Limb (tissue), 2 donors: ENCODE results near the gene IL6R.
A peak's percentile ranks its signal among the peaks of the same experiment; 100 is the strongest.
"Not testable (repeated sequence)": the region's sequence is repeated elsewhere in the genome, so short reads cannot be mapped to it uniquely, and the experiment has no call there.

Source experiments
- DNase-seq, 2 donors: peaks; one replicate each; pipeline ENCODE4 v3.0.0-alpha.2; 2016; ENCODE audit errors: extremely low spot score in 2 of 2

IL6R gene

GRCh38 chr1:154406886-154407197 lies 1.7 kb downstream of the IL6R start:
- DNase-seq, result no peak

DNA sequence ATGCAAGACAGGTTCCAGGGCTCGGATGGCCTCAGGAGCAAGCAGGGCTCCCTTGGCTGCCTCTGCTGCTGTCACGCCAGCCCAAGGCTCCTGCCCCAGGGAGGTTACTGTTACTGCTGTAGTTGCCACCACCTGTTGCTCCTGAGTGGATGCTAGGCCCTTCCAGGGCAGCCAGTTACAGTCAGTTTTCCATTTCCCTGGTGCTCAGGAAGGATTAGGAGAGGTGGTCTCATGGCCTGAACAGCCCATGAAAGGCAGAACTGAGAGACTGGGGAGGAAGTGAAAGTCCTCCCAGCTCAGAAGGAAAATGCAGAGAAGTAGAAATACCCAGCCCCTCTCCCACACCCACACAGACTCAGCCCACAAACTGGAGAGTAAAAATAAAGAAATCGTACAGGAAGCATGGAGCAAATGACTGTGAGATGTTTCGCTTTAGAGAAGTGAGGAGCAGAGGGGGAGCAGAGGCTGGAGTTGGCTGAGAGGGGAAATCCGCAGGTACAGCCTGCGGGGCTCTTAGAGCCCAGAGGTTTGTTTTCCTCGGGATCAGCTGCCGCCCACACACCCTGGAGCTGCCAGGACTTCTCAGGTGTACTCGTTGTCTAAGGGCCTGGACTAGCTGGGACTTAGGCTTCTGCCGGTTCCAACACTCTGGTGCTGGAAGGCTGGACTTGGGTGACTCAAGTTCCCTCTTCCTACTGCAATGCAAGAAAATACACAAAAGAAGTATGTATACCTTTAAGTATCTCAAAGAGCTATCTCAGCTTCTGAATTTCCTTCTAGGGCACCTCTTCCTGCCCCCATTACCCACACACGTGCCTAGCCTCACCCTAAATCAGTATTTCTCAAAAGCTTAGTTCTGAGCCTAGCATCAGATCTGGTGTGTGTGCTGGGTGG lies 2.3 kb downstream of the IL6R start:
- DNase-seq, result no peak

DNA sequence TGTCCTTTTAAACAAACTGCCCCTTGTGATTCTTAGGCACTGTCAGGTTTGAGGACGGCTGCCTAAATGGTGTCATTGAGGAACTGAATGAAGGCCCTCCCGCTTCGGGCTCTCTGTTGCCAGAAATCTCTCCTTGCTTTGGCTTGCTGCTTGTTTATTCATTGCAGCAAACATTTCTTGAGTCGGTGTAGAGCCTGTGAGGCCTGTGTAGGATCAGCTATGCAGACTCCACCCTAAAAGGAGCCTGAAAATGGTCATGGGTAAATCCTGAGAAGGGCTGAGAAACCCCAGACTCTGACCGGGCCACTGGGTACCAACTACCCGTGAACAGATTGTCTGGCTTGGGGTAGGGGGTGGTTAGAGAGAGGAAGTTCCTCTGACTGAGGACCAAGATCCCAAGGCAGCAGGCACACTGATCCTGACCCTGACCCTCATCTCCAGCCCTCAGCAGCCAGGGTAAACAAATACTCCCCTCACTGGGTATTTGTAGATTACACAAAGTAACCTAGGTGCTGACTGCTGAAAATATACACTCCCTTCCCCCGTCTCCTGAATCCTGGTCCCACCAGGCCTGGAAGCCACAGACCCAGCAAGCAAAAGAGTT lies 3.1 kb downstream of the IL6R start:
- no peak for DNase-seq

DNA sequence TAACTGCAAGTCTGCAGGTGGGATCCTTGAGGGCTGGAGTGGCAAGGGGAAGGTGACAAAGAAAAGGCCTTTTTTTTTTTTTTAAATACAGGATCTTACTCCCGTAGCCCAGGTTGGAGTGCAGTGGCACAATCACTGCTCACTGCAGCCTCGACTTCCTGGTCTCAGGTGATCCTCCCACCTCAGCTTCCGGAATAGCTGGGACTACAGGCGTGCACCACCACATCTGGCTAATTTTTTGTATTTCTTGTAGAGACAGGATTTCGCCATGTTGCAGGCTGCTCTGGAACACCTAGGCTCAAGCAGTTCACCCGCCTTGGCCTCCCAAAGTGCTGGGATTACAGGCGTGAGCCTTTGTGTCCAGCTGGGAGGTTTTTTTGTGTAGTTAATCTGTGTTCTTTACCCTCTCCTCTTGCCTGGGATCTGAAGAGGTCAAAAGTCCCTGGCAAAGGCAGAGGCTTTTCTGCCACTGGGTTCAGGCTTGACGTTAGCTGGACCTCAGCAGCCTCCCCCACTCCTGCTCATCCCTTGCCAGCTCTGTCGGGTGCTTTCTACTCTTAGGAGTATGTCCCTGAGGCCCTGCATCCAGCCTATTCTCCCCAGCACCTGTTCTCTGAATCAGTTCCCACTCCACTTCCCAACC lies 5.2 kb downstream of the IL6R start:
- DNase-seq, result no peak

DNA sequence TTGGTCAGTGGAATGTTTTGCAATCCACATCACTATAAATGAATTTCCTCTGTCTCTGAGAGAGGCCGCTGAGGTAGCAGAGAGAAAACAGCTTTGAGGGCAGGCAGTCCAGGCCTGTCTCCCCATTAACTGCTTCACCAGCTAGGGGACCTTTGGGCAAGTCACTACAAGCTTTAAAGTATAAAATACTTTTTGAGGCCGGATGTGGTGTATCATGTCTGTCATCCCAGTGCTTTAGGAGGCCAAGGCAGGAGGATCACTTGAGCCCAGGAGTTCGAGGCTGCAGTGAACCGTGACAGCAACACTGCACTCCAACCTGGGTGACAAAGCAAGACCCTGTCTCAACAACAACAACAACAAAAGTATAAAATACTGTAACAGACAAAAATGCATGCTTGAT lies 6.4 kb downstream of the IL6R start:
- no peak for DNase-seq

GRCh38 chr1:154413177-154413783 lies 8.1 kb downstream of the IL6R start:
- no peak for DNase-seq

DNA sequence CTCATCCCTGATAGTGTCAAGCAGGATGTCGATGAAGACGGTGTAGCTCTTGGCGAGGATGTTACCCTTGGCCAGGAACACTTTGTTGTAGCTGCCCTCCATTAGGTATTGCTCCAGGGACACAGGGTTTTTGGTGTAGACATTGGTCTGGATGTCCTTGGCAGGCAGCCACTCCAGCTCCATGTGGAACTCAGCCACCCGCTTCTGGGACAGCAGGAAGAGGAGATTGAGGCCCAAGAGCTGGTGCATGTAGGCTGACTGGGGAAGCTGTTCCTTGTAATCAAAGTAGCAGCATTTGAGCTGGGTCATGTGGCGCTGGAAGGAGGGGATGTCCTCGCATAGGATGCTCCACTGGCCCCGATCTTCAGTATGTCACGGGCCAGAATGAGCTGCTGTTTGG lies 9.5 kb downstream of the IL6R start:
- DNase-seq, result no peak

DNA sequence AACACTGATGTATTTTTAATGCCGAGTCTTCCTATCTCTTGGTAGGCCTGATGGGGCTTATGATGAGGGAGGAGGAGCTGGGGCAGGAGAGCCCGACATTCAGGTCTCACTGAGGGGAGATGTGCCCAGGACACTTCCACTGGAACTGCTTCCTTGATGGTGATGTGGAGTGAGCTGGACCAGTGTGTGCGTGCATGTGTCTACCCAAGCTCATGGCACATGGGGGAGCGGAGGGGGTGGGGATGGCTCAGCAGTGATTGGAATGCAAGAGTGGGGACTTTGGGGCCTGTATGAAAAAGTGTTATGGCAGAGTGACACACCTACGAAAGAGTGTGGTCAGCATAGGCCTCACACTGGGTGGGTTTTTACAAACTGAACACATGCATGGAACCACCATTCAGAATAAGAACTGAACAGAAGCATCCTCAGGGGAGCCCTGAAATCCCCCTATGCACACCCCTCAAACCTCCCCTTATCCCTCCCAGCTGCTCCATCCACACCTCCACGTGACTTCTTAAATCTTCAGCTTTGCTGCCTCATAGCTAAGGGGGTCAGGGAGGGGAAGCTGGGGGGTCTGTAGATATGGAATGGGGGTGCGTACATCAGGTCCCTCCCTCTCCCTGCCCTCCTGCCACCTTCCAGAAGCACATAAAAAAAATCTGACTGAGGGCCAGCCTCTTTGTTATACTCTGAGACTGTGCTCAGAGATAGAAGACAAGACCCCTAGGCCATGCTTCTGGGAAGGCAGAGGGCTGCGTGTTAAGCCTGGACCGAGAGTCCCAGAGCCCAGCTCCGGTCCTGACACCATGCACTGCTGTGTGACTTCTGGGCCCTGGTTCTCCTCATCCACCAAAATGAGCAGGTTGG lies 11.6 kb downstream of the IL6R start:
- DNase-seq, result no peak

DNA sequence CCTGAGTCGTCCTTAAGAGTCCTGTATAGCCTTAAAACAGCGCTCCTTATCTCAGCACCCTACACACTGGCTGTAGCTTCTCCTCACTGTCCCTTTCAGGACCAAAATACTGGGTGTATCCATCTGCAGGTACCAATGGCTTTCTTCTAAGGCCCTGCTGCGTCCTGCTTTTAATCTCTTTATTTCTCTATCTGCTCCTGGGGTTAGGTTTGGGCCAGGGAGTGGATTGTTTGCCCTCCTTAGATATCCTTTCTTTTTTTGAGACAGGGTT lies 12.1 kb downstream of the IL6R start:
- DNase-seq, result no peak

DNA sequence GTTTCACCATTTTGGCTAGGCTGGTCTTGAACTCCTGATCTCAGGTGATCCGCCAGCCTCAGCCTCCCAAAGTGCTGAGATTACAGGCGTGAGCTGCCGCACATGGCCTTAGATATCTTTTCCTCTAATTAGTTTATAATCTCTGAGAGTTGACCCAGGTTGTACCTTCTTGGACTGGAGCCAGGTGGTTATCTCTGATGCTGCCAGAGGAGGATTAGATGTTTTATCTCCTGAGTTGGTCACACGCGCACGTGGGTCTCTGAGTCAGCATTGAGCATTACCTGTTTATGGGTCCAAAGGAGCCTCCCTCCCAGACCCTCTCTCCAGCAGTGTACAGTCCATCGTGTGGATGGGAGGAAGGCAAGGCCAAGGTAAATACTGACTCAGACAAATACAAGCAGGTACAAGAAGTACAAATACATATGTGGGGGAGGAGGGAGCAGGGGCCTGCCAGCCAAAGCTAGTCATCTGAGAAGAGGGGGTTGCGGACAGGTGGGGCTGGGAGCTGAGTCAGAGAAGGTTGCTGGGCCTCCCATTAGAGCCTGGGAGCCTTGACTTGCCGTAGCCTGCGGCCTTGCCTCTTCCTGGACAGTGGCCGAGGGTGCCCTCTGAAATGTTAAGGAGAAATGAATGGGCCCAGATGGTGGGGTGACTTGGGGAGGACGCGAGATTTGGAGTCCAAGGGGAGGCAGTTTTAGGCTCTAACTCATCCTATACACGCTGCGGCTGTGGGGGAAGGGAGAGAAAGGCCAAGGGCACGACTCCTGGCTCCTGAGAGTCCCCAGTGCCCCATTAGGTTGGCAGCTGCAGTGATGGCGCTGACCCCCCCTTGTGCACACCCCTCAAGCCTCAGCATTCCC lies 13.1 kb downstream of the IL6R start:
- DNase-seq, result no peak

DNA sequence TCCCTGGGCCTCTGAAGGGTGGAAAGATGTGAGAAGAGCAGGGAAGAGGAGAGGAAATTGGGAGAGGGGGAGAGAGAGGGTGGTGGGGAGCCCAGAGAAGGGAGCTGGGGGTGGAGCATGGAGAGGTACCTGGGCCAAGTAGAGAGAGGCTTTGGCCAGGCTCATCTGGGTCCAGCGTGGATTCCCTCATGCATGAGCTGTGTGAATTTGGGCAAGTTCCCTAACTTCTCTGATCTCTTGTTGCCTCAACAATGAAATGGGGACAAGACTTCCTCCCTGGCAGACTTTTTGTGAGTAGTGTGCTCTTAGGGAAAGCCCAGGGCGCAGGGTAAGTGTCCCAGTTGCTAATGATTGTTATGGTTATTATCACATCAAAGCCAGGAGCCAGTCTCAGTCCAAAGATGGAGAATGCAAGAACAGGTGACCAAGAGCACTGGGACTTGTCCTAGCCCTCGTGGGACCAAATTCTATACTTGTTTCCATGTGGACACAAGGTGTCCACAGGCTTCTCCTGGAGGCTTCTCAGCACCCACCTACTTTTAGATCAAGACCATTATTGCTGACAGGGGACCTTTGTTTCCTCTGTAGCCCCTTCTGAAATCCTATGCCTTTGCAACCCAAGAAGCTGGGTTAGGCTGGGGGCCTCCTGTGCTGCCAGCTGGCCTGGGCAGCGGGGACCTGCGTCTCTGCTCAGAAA lies 13.9 kb downstream of the IL6R start:
- no peak for DNase-seq

- peak; percentile 51 to 70 for DNase-seq
Observed at GRCh38 chr1:154419620-154420571, 14.8 kb downstream of the IL6R start.

GRCh38 chr1:154420961-154421924 lies 16.1 kb downstream of the IL6R start:
- DNase-seq, result no peak

DNA sequence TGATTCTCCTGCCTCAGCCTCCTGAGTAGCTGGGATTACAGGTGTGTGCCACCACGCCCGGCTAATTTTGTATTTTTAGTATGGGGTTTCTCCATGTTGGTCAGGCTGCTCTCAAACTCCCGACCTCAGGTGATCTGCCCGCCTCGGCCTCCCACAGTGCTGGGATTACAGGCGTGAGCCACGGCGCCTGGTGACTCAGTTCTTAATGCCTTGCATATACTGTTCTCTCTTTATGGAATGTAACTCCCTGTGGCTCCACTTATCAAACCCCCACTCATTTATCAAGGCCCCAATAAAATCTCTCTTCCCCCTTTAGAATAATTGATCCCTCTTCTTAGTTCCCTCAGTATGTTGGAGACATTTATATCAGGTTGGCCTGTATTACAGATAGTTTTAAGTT lies 16.9 kb downstream of the IL6R start:
- not testable (repeated sequence) for DNase-seq

GRCh38 chr1:154422521-154422920 lies 17.4 kb downstream of the IL6R start:
- DNase-seq, result no peak

DNA sequence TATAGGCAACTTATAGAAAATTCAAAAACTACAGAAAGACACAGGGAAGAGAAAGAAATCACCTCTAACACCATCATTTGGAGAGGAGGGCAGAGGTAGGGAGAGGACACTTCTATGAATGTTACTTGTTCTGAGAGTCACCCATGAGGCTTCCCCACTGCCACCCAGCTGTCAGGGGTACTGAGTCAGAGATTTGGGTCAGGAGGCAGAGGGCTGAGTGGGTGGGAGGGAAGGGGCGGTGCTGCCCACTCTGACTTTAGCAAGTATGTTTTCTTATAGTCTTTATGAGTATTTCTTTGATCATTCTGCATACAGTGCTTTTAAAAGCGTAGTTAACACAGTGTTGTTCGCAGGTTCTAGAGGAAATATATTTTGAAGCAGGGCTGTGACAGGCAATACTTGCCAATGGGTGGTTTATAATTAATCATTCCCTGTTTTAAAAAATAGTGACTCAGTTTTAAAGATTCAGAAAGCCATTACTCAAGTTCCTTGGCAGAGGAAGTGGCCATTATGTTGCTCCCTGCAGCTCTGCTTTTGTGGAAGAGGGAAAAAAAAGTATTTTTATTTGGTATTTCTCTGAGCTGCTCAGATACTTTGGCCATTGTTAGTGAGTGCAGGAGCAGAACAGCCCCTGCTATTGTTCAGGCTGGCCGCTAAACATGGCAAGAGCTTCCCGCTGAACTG lies 18.3 kb downstream of the IL6R start:
- DNase-seq, result no peak

- DNase-seq, result no peak
Observed at GRCh38 chr1:154423988-154424326, 18.8 kb downstream of the IL6R start.
